Measurements from ENCODE around the gene PLEKHM3.
"Not testable (repeated sequence)": the region's sequence is repeated elsewhere in the genome, so short reads cannot be mapped to it uniquely, and the experiment has no call there.

The PLEKHM3 gene

GRCh38 chr2:208037564-208038487 is 12.5 kb upstream of the PLEKHM3 start:
- no peak for DNase-seq

- DNase-seq: no peak
These were observed 11.0 kb upstream of the PLEKHM3 start for GRCh38 chr2:208036357-208036756.

GRCh38 chr2:208034503-208035140 is 9.3 kb upstream of the PLEKHM3 start:
- DNase-seq: no peak

DNA sequence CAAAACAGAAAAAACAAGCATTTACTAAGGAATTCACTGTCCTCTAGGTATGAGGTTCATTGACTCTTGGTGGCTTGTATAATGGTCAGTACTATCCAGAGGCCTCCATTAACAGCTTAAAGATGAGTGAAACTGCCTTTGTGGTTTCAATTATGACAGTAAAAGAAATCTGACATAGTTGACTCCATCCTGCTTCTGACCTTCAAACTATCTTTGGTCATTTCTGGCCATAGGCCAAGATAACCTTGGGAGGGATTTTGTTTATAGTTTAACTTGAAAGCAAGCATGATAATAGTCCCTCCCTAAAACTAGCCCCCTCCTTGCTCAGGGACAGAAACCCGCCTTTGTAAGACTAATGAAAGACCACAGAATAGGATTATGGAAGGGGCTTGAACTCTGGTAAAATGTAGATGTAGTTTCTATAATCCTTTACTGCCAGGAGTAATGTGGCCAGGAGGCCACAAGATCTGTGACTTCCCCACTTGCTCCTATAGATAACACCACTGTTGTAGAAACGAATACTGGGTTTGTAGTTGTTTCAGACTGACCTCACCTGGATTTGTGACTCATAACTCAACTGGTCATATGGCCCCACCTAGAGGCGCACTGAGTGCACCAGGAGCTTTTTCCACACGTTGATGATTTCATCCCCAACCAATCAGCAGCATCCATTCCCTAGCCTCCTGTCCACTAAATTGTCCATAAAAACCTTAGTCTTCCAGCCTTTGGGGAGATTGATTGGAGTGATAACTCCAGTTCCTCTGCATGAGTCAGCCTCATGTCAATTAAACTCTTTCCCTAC is 8.6 kb upstream of the PLEKHM3 start:
- DNase-seq: peak; percentile 35

DNA sequence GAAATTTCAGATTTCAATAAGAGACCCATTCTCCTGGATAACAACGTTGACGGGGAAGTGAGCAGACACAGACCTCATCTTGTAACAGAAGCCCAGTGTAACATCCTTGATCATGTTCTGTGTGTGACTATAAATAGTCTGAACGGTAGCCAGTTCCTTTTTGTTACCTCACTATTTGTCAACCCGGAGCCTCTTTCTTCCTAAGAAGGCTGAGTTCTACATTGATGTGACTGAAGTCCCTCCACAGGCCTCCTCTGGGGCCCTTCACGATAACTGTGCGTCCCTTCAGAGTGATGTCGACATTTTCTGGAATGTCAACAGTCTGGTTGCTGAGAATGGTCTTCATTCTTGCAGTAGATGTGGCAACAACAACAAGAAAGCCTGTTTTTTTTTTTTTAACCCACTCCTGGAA is 6.3 kb upstream of the PLEKHM3 start:
- DNase-seq: no peak

DNA sequence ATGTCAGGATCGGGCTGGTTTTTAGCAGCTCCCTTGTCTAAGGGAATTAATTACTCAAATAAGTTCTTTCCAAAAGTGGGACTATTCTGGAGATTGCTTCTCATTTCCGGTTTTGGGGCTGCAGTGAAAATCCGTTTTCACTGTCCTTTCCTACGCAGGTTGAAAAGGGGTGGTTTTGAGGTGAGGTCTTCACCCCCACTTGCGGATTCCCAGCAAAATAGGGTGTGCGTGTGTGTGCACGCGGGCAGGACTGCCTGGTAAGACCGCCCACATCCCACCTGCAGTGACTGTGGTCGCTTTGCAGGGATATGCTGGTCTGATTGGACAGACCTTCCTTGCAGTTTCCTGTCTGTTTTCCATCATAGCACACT is 472 bp upstream of the PLEKHM3 start:
- peak; percentile 68 for DNase-seq

GRCh38 chr2:208024091-208024490 is 1.2 kb downstream of the PLEKHM3 start:
- no peak for DNase-seq

DNA sequence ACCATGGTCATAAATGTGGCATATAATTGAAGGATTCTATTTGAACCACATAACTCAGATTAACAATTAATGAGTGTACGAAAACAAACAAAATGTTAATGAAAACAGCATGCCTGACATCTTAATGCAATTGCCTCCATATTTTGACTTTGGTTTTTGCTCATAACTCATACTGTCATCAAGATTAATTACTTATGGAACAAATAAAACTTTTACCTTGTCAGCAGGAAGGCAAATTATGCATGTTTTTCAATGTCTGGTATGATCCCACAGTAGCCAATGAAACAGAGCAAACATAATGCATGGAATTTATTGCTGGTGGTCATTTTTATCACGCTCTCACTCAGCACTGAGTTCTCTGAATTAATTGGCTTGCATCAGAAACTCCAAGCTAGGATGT is 5.1 kb downstream of the PLEKHM3 start:
- DNase-seq: no peak

- not testable (repeated sequence) for DNase-seq
These were observed 7.1 kb downstream of the PLEKHM3 start for GRCh38 chr2:208018124-208018712.

DNA sequence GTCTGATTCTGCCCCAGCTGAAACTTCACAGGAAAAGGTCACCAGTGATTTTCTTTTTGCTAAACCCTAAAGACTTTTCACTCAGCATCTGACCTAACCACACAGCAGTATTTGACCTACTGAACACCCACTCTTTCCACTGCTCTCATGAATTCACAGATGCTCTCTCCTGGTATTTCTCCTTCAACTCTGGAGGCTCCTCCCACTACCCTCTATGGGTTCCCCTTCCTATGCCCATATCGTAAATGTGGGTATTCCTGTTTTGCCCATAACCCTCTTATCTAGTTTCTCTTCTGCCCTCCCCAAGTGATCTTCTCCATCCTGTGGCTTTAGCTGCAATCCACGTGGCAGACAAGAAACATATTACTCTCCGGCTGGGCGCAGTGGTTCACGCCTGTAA is 7.6 kb downstream of the PLEKHM3 start:
- peak; percentile 18 for DNase-seq

DNA sequence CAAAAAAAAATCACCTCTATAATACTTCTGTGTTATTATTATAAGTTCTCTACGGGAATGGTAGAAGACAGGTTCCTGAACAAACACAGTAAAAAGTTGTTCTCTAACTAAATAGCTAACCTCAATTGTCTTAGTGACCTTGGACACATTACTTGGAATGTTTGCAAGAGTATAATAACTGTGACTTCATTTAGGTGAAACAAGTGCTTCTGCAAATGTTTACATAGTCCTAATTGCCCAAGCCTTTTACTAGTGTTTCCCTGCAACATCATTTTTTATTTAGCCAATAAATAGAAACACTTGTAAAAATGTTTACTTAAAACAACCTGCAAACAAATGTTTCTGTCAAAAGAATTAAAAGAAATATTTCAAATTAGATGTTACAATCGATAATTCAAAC is 9.9 kb downstream of the PLEKHM3 start:
- no peak for DNase-seq

DNA sequence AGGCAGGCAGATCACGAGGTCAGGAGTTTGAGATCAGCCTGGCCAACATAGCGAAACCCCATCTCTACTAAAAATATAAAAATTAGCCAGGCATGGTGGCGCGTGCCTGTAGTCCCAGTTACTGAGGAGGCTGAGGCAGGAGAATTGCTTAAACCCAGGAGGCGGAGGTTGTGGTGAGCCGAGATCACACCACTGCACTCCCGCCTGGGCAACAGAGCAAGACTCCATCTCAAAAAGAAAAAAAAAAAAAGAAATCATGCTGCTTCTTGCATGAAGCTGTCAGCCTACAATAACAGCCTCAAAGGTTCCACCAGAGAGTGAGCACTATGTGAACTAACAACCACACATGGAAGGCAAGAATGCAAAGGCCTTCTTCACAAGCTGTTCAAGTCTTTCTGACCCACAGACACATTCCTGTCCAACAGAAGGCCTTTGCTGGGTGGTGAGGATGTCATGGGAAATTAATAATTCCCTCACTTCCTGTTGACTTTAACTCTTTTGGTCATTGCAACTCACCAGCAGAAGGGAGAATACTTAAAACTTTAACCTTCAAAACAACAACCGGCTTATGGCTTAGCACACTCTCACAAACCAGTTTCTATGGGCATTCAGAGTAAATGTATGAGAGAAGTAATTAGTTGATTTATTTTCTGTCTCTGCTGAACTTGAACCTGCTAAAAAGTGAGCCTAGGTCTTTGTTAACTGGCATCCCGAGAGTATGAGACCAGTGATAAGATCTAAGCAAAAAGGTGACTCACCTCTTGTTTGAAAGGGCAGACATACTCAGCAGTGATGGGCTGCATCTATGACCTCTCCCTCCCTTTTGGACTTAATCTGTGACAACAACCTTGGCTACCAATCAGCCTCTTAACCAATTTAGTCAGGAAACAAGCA is 11.8 kb downstream of the PLEKHM3 start:
- no peak for DNase-seq

DNA sequence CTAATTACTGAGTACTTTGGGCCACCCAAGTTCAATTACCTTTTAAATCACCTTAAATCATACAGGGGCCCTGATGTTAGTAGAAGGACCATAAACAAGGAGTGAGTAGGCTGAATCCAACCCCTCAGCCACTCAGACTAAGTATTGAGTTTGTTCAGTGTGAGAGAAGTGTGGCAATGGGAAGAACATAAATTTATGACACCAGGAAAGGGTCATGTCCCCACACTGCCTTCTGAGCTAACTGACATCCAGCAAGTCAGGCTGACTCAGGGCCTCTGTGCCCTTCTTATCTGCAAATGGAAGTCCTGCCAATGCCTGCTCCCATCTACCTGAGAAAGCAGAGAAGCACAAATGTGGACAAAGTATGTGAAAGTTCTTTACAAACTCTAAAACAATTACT is 12.9 kb downstream of the PLEKHM3 start:
- DNase-seq: no peak

GRCh38 chr2:208010506-208010905 is 14.8 kb downstream of the PLEKHM3 start:
- no peak for DNase-seq

- no peak for DNase-seq
These were observed 18.5 kb downstream of the PLEKHM3 start for GRCh38 chr2:208006833-208007232.

- no peak for DNase-seq
These were observed 19.0 kb downstream of the PLEKHM3 start for GRCh38 chr2:208006337-208006736.

GRCh38 chr2:208001924-208002323 is 23.4 kb downstream of the PLEKHM3 start:
- DNase-seq: no peak

- DNase-seq: no peak
These were observed 24.5 kb downstream of the PLEKHM3 start for GRCh38 chr2:208000701-208001395.

DNA sequence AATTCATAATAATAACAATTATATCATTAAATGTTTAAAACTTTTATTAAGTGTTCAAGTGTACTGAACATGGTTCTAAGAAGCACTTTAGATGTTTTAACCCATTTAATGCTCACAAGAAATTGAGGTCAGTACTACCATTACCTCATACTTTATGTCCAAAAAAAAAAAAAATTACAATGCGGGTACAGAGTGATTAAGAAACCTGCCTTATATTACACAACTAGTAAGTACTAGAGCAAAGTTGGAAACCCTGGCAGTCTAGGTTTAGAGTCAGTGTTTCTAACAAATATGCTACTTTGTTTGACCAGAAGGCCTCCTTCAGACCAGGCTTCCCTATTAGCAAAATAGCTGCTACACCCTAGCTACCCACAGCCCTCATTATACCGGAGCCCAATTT is 28.5 kb downstream of the PLEKHM3 start:
- no peak for DNase-seq

- no peak for DNase-seq
These were observed 29.4 kb downstream of the PLEKHM3 start for GRCh38 chr2:207995887-207996286.

DNA sequence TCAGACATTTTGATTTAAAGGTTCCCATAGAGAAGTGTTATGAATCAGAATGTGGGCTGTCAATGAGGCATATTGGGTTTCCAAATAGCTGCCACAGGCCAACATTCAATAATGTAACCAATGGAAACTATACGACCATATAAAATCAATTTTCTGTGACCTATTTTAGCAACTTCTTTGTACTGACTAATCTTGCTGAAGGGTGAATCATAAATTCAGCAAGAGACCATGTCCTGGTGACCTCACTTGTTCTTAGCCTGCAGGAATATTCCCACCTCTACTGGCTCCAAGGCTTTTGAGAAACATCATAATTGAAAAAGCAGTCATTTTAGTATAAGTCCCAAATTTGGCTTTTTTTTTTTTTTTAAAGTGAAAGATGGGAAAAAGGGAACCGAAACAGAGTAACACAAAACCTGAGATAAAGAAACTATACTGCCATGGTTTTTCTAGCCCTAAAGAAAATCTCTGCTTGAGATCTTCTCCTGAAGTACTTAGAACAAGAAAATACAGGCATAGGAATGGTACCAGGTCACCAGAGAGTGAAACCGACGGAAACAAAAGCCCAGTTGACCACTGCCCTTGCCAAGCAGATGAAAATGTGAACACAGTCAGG is 32.1 kb downstream of the PLEKHM3 start:
- DNase-seq: no peak

Measured in stimulated activated CD4-positive, alpha-beta T cell treated with anti-CD3 and anti-CD28 coated beads, Interleukin-15, amount 100 ng/mL, for 24 hours (primary cell).